Ovary (tissue), 9 donors: Measurements from ENCODE around the gene UPK1B. TPM values are rescaled to one million over a fixed set of nuclear protein-coding genes. Genes with fewer than 3 reads are reported as not detected.

Experiments
- DNase-seq, 5 donors: peaks; one replicate each; pipeline ENCODE4 v3.0.0-alpha.2; 2019 to 2020
- H3K27ac ChIP-seq, 2 donors: fragments of 200-600 bp; one replicate each; pipeline versions ENCODE4 v1.5.1 to v1.8.0; 2019 to 2022
- H3K27me3 ChIP-seq: fragments of 200-600 bp; one replicate; pipeline ENCODE4 v1.8.0; 2022
- H3K36me3 ChIP-seq: fragments of 200-600 bp; sonication (generic); one replicate; pipeline ENCODE4 v1.5.1; 2019
- H3K4me1 ChIP-seq: one replicate; pipeline ENCODE4 v1.8.1; 2013; ENCODE audit warnings: mild to moderate bottlenecking, moderate library complexity; ENCODE audit not compliant: insufficient read depth
- H3K4me3 ChIP-seq: fragments of 200-600 bp; sonication (generic); one replicate; pipeline ENCODE4 v1.5.1; 2017
- H3K9me3 ChIP-seq, 2 donors: fragments of 200-600 bp in 1 of 2; sonication (generic) in 1 of 2; one replicate each; pipeline versions ENCODE4 v1.5.1 to v1.8.1; 2013 to 2019; ENCODE audit warnings: mild to moderate bottlenecking in 1 of 2, moderate library complexity in 1 of 2
- CTCF ChIP-seq, 3 donors: fragments of 450-650 bp in 2 of 3; fragments of 200-600 bp in 1 of 3; IDR thresholded peaks; one replicate each; pipeline versions ENCODE4 v1.5.1 to v1.8.0; 2016 to 2022; ENCODE audit warnings: antibody characterized with exemption in 3 of 3, mild to moderate bottlenecking in 1 of 3
- EP300 ChIP-seq: sonication (generic); formaldehyde crosslinking; IDR thresholded peaks from one replicate; pipeline ENCODE4 v1.6.1; 2017; ENCODE audit warnings: antibody characterized with exemption
- POLR2A ChIP-seq: fragments of 450-650 bp; IDR thresholded peaks from one replicate; pipeline ENCODE4 v1.6.1; 2017; ENCODE audit warnings: antibody characterized with exemption, mild to moderate bottlenecking, moderate library complexity
- WGBS, 3 donors: extraction: QIAGEN DNeasy Blood & Tissue Kit in 1 of 3; methylation state at CpG; one replicate each; pipeline versions ENCODE4 v1.1.5 to v1.1.7; 2013 to 2017; 5-methylcytosine and 5-hydroxymethylcytosine counted together
- intact Hi-C, 4 donors: fragments of 100-400 bp; cut with DNase I; formaldehyde crosslinking; loops; one replicate each; pipeline versions ENCODE4 v1.11.0 to v1.15.1; 2022 to 2023
- polyA plus RNA-seq, 2 donors: library from polyadenylated mRNA; stranded (reverse); fragments of 200-250 nt in 1 of 2; fragments of 350-450 nt in 1 of 2; fragmentation: Illumina TruSeq in 1 of 2; extraction: RNeasy Lipid Tissue Mini Kit (QIAGEN cat#74804) in 1 of 2; gene quantifications; one replicate each; pipeline ENCODE4 v1.2.3, GENCODE V29; 2013 to 2014
- total RNA-seq, 7 donors: library from RNA; depleted of rRNA in 2 of 7; stranded (reverse); fragments of >200 nt in 2 of 7; fragmentation: NEBNext Ultra II Directional in 3 of 7; extraction: Animal tissue kit (Norgen Biotek cat#: 25700) in 3 of 7; gene quantifications; one replicate each; pipeline versions ENCODE4 v1.1.0 to v1.2.4, GENCODE V29; 2016 to 2023
- donor health status: DM: no; HTN: no; CAD: no; lungs with moderate emphysema.
- donor health status: DM: no; HTN: no; CAD: no.
- donor health status: Bipolar disorder and iron deficiency.
- donor health status: DM: yes; HTN: yes; CAD: no.
- donor health status: DM: no; HTN: no; CAD: no.
- donor health status: DM: yes; HTN: yes; CAD: no.

The UPK1B gene
- total and polyA plus RNA-seq, 9 donors: 0.05 to 1.4 (median 0.69) TPM; not detected in 4

GRCh38 chr3:119181765-119182164, 8.4 kb downstream of the UPK1B start:
- H3K4me1 ChIP-seq: no peaks in the 10 kb centered on the region
- no peak overlapping the region for H3K27ac ChIP-seq
- TF ChIP-seq POLR2A (no peak), EP300 (no peak), CTCF (IDR thresholded peaks at IDR 0.05) (no peak)
- intact Hi-C loops: no loop called here
- no peak for DNase-seq
- WGBS, 3 donors: 66 to 74% (median 70%) methylated on average over 3 of the region's 3 CpGs
- no peaks in the 10 kb centered on the region for H3K36me3 ChIP-seq
- H3K4me3 ChIP-seq: no peak overlapping the region
- H3K9me3 ChIP-seq: no peaks in the 10 kb centered on the region
- H3K27me3 ChIP-seq: no peaks in the 10 kb centered on the region

GRCh38 chr3:119184111-119184510, 10.7 kb downstream of the UPK1B start:
- Histone ChIP-seq H3K36me3 (no peaks in the 10 kb centered on the region), H3K27ac (no peak overlapping the region), H3K4me3 (no peak overlapping the region), H3K4me1 (no peaks in the 10 kb centered on the region), H3K9me3 (no peaks in the 10 kb centered on the region), H3K27me3 (no peaks in the 10 kb centered on the region)
- intact Hi-C loops: no loop called here
- DNase-seq: no peak
- TF ChIP-seq POLR2A (no peak), EP300 (no peak)
- WGBS, 3 donors: 79% methylated on average over 9 of the region's 9 CpGs

GRCh38 chr3:119184796-119185570, 11.6 kb downstream of the UPK1B start:
- TF ChIP-seq EP300 (no peak), CTCF (IDR thresholded peaks at IDR 0.05) (no peak), POLR2A (no peak)
- intact Hi-C loops: no loop called here
- Histone ChIP-seq H3K36me3 (no peaks in the 10 kb centered on the region), H3K4me3 (no peak overlapping the region), H3K4me1 (no peaks in the 10 kb centered on the region), H3K27me3 (no peaks in the 10 kb centered on the region), H3K27ac (no peak overlapping the region), H3K9me3 (no peaks in the 10 kb centered on the region)
- 72 to 79% (median 78%) methylated on average over 7 of the region's 7 CpGs for WGBS, 3 donors
- no peak for DNase-seq

- Histone ChIP-seq H3K9me3 (no peaks in the 10 kb centered on the region), H3K27me3 (no peaks in the 10 kb centered on the region), H3K4me3 (no peak overlapping the region), H3K27ac (no peak overlapping the region), H3K36me3 (no peaks in the 10 kb centered on the region), H3K4me1 (no peaks in the 10 kb centered on the region)
- no peak for DNase-seq
- intact Hi-C loops: no loop called here
- TF ChIP-seq EP300 (no peak), CTCF (IDR thresholded peaks at IDR 0.05) (no peak), POLR2A (no peak)
Measured at GRCh38 chr3:119187266-119187665, 13.9 kb downstream of the UPK1B start.

GRCh38 chr3:119191800-119192199, 18.4 kb downstream of the UPK1B start:
- Histone ChIP-seq H3K36me3 (no peaks in the 10 kb centered on the region), H3K27me3 (no peaks in the 10 kb centered on the region), H3K4me3 (no peak overlapping the region), H3K4me1 (no peaks in the 10 kb centered on the region), H3K27ac (no peak overlapping the region), H3K9me3 (no peaks in the 10 kb centered on the region)
- WGBS, 3 donors: 83 to 92% (median 85%) methylated on average over 1 of the region's 1 CpG
- TF ChIP-seq EP300: no peak
- TF ChIP-seq POLR2A: no peak
- TF ChIP-seq CTCF (IDR thresholded peaks at IDR 0.05): no peak
- DNase-seq: no peak
- intact Hi-C loops: no loop called here
